ENCODE measurements around the gene CGB3. TPM values are rescaled to one million over a fixed set of nuclear protein-coding genes. Genes with fewer than 3 reads are reported as not detected.

Gene CGB3
- total RNA-seq, 1 experiment from 2014 or later = 0.46 TPM

GRCh38 chr19:49061445-49061844 lies 37.3 kb upstream of the CGB3 start:
- no peaks in the 10 kb centered on the region for H3K9me3 ChIP-seq (ENCODE audit: control insufficient read depth, low read depth, low read length)
- no peak overlapping the region for H3K4me2 ChIP-seq (ENCODE audit: insufficient read depth, insufficient read length, low read length)
- TF ChIP-seq CTCF (conservative IDR thresholded peaks at IDR 0.05) = no peak
- no peak overlapping the region for H3T11ph ChIP-seq (ENCODE audit: low read length)
- H2BK120ac ChIP-seq (ENCODE audit: low read depth, low read length, poor library complexity, severe bottlenecking) = no peak overlapping the region
- H2AFZ ChIP-seq (ENCODE audit: low read length) = no peak overlapping the region
- no peak overlapping the region for H3K14ac ChIP-seq (ENCODE audit: insufficient read depth, low read length)
- WGBS (ENCODE audit: extremely low coverage, insufficient read length, low lambda C conversion rate) = no CpG with 5 or more reads among the region's 25 CpGs
- no peaks in the 10 kb centered on the region for H3K79me1 ChIP-seq (ENCODE audit: insufficient read depth, low read depth, low read length, poor library complexity, severe bottlenecking)
- no peak overlapping the region for H2BK12ac ChIP-seq (ENCODE audit: insufficient read length, low read depth, low read length)
- no peak for DNase-seq
- peaks cover 76% of the 10 kb centered on the region for H3K27me3 Mint-ChIP-seq (ENCODE audit: low read depth)
- H2BK20ac ChIP-seq (ENCODE audit: low read depth, low read length, poor library complexity, severe bottlenecking) = no peak overlapping the region
- H2BK5ac ChIP-seq (ENCODE audit: insufficient read length, low read length) = no peak overlapping the region
- no peak overlapping the region for H3K27ac Mint-ChIP-seq
- H4K5ac ChIP-seq (ENCODE audit: insufficient read length, low read depth, low read length) = no peak overlapping the region
- H3K23ac ChIP-seq (ENCODE audit: insufficient read length, low read depth, low read length) = no peak overlapping the region
- H3K27ac ChIP-seq (ENCODE audit: insufficient read length, low read depth, low read length) = no peak overlapping the region
- H3K4me1 Mint-ChIP-seq = peaks cover 37 to 50% of the 10 kb centered on the region in 2 experiments
- no peak overlapping the region for H3K4ac ChIP-seq (ENCODE audit: low read depth, low read length)
- no peak overlapping the region for H3K4me3 Mint-ChIP-seq
- peaks cover 2% of the 10 kb centered on the region; the same call in 1 of the 2 replicates for H3K4me1 ChIP-seq (ENCODE audit: insufficient read depth, low read length)
- peaks cover 0 to 2% of the 10 kb centered on the region in 2 experiments; a peak in 1 of 5 replicates for H3K9me3 Mint-ChIP-seq
- no peaks in the 10 kb centered on the region; a peak in 1 of 7 replicates for H3K36me3 Mint-ChIP-seq (ENCODE audit: insufficient read depth in 1 of 3, low read depth in 3 of 3)
- H4K91ac ChIP-seq (ENCODE audit: insufficient read length, low read depth, low read length) = no peak overlapping the region
- no peak overlapping the region for H4K8ac ChIP-seq (replicated peaks; ENCODE audit: insufficient read length, low read depth, low read length)
- H3K23me2 ChIP-seq (ENCODE audit: insufficient read length, low read depth, low read length, poor library complexity, severe bottlenecking) = peaks cover 8% of the 10 kb centered on the region
- H2AK5ac ChIP-seq (ENCODE audit: insufficient read length, low read length) = no peak overlapping the region
- H3K27me3 ChIP-seq (ENCODE audit: insufficient read depth, low read length) = peaks cover 16% of the 10 kb centered on the region; the same call in 1 of the 2 replicates
- no peaks in the 10 kb centered on the region for H3K79me2 ChIP-seq (ENCODE audit: insufficient read depth, low read length)
- H4K20me1 ChIP-seq (ENCODE audit: control insufficient read depth, insufficient read depth, insufficient read length) = no peaks in the 10 kb centered on the region
- H3K18ac ChIP-seq (ENCODE audit: insufficient read length, low read depth, low read length) = no peak overlapping the region
- H3K56ac ChIP-seq (ENCODE audit: insufficient read length, low read depth, low read length) = no peak overlapping the region
- H3K9ac ChIP-seq (ENCODE audit: extremely low read depth, insufficient read length, low read length) = no peak overlapping the region
- H2BK15ac ChIP-seq (ENCODE audit: low read depth, low read length) = no peak overlapping the region
